Right hindlimb (tissue), 1 donor: ENCODE data around the gene SORCS1.
"Not testable (repeated sequence)": the region's sequence is repeated elsewhere in the genome, so short reads cannot be mapped to it uniquely, and the experiment has no call there.

Source experiments
- DNase-seq: peaks from one replicate; pipeline ENCODE4 v3.0.0-alpha.2; 2018

SORCS1 gene

GRCh38 chr10:107037192-107038122 is 127.0 kb downstream of the SORCS1 start:
- DNase-seq: no peak

- no peak for DNase-seq
Observed at GRCh38 chr10:107033799-107034422, 130.6 kb downstream of the SORCS1 start.

GRCh38 chr10:107032700-107033401 is 131.7 kb downstream of the SORCS1 start:
- no peak for DNase-seq

- DNase-seq: peak; percentile 17
Observed at GRCh38 chr10:107031931-107032699, 132.4 kb downstream of the SORCS1 start.

GRCh38 chr10:107028236-107028635 is 136.3 kb downstream of the SORCS1 start:
- no peak for DNase-seq

GRCh38 chr10:107025676-107026075 is 138.8 kb downstream of the SORCS1 start:
- no peak for DNase-seq

- not testable (repeated sequence) for DNase-seq
Observed at GRCh38 chr10:107024033-107024432, 140.5 kb downstream of the SORCS1 start.

- no peak for DNase-seq
Observed at GRCh38 chr10:107022600-107023354, 141.7 kb downstream of the SORCS1 start.

- no peak for DNase-seq
Observed at GRCh38 chr10:107019154-107019553, 145.4 kb downstream of the SORCS1 start.

- no peak for DNase-seq
Observed at GRCh38 chr10:107013258-107014006, 151.1 kb downstream of the SORCS1 start.

- no peak for DNase-seq
Observed at GRCh38 chr10:107011992-107012391, 152.5 kb downstream of the SORCS1 start.

- DNase-seq: no peak
Observed at GRCh38 chr10:107011105-107011504, 153.4 kb downstream of the SORCS1 start.

- no peak for DNase-seq
Observed at GRCh38 chr10:107010531-107010930, 154.0 kb downstream of the SORCS1 start.

GRCh38 chr10:107004362-107004761 is 160.1 kb downstream of the SORCS1 start:
- no peak for DNase-seq

- DNase-seq: no peak
Observed at GRCh38 chr10:107002068-107002467, 162.4 kb downstream of the SORCS1 start.

- DNase-seq: no peak
Observed at GRCh38 chr10:106999118-106999707, 165.3 kb downstream of the SORCS1 start.

GRCh38 chr10:106997721-106998120 is 166.8 kb downstream of the SORCS1 start:
- DNase-seq: peak; percentile 28

GRCh38 chr10:106996510-106996909 is 168.0 kb downstream of the SORCS1 start:
- no peak for DNase-seq

- no peak for DNase-seq
Observed at GRCh38 chr10:106992055-106992454, 172.5 kb downstream of the SORCS1 start.

GRCh38 chr10:106991091-106991490 is 173.4 kb downstream of the SORCS1 start:
- DNase-seq: no peak

GRCh38 chr10:106987362-106987761 is 177.1 kb downstream of the SORCS1 start:
- no peak for DNase-seq
